HG02642 (cell line): Measurements from ENCODE around the gene RYR2.

Experiments used
- ATAC-seq: cut with Tn5 transposase; IDR thresholded peaks from one replicate; pipeline ENCODE4 v1.9.1; 2021; ENCODE audit warnings: mild to moderate bottlenecking; ENCODE audit not compliant: unreplicated experiment, poor library complexity

Gene RYR2

GRCh38 chr1:237749122-237749521 lies 707.1 kb downstream of the RYR2 start:
- no peak for ATAC-seq

DNA sequence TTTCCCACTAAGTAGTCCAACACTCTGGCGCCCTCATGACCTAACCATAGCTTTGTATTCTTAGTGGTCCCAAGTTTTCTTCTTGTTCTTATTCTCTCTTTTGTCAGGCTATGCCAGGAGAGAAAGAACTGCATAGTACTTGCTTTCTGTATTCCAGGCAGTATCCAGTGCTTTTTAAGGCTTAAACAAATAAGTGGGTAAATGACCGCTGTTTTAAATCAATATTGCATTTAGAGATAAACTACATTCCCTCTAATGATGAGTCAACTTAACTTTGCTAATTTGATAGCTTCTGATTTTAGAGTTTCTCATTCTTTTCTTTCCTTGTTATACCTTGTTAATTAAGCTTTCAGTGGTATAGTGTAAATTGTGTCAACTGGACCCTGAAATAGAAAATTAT lies 709.1 kb downstream of the RYR2 start:
- ATAC-seq = no peak

GRCh38 chr1:237754627-237755026 lies 712.6 kb downstream of the RYR2 start:
- no peak for ATAC-seq

DNA sequence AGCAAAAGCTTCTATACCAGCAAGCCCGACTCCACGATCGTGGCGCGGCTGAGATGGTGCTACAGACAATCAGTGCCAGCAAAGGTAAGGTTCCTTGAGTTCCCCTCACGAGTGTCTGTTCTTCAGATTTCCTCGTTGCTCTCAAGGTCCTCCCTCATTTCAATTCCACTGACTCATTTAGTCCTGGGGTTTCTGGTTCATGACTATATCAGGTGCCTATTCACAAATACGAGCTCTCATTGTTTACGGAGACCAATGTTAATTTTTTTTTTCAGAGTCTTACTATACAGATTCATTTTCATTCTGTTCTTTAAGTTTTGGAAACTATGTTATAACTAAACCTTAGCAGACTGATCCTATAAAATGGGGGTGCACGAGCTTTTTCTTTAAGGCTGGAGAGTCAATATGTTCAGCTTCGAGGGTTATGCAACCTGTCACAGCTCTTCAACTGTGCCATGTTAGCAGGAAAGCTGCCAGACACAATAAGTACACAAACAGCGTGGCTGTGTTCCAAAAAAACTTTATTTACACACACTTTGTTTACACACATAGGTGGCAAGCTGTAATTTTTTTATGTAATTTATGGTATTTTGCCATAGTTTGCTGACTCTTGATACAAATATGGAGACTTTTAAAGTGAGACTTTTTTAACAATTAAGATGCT lies 714.5 kb downstream of the RYR2 start:
- no peak for ATAC-seq

DNA sequence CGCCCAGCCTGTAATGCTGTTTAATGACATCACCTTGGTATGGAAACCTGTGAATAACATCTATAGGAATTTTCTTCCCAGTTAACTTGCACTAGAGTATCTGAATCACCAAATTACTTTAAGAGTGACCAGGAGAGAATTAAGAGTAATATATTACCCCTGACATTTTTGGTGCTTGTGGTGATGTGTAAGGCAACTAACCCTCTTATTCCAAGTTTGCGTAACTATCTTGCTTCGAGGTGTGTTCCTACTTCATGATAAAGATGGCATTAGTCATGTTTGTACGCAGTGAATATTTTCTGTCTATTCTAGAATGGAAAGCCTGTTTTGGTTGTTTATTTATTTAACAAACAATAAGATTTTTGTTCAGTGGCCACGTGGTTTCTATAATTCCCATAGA lies 717.4 kb downstream of the RYR2 start:
- ATAC-seq = no peak

DNA sequence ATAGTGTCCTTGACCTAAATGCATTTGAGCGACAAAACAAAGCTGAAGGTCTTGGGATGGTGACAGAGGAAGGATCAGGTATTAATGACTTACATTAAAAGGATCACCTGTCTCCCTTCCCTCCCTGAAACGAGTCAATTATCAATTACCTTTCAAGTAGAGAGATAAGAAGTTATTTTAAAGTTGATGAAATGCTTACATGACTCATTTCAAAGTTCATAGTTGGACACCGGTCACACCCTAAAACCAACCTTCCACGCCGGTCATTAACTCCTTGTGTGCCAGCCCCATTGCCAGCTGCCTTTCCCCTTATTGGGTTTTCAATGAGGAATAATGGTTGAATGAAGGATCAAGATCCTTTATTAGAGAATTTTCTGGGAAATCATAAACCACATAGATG lies 719.0 kb downstream of the RYR2 start:
- ATAC-seq = no peak

DNA sequence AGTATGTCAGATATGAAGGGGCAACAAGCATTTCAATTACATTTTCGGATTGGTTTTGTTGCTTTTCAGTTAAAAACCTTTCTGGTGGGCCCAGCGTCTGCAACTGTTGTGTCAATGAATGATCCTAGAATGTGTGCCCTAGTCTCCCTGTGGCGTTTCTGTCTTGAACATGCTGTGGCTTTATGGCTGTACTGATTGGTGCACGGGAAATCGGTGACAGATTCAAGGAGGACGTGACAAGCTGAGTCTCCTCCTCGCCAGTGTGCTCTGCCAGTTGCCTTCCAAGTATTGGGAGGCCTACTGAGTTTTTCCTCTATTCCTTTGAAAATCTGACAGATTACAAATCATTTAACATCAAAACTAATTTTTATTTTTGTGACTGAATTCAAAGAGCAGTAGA lies 721.2 kb downstream of the RYR2 start:
- no peak for ATAC-seq

- no peak for ATAC-seq
Measured at GRCh38 chr1:237763751-237764150, 721.8 kb downstream of the RYR2 start.

GRCh38 chr1:237769916-237770315 lies 727.9 kb downstream of the RYR2 start:
- no peak for ATAC-seq

- ATAC-seq = no peak
Measured at GRCh38 chr1:237772009-237772408, 730.0 kb downstream of the RYR2 start.

- ATAC-seq = no peak
Measured at GRCh38 chr1:237774246-237774645, 732.3 kb downstream of the RYR2 start.

DNA sequence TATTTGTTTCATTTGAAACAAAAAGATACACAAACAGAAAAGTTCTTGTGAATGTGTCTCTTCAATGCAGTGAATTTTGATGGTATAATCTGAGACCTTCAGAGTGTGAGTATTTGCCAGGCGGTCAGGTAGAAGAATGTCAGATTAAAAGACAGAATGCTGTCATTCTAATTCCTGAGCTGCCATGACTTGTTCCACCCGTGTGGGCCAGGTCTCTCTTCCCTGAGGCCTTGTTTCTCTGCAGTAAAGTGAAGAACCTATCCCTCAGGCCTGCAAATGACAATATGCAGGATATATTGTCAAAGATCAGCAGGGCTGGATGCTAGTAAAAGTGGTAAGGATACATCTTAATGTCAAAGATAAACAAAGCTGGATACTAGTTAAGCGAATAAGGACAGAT lies 737.4 kb downstream of the RYR2 start:
- no peak for ATAC-seq

GRCh38 chr1:237786066-237786719 lies 744.2 kb downstream of the RYR2 start:
- ATAC-seq = no peak

DNA sequence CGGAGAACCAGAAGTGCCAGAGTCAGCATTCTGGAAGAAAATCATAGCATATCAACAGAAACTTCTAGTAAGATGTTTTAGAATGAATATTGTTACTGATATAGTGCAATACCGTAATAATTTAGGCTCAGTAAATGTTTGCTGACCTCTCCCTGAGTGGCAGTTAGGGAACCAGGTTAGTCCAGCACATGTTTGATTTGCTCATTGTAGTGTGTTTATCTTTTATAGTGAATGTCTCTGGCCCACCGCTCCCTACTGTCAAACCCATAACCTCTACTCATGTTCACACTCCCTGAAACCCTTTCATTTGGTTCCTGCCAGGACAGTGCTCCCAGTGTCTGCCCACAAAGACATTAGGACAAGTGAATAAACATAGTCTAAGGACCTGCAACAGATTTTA lies 746.1 kb downstream of the RYR2 start:
- no peak for ATAC-seq

- ATAC-seq = no peak
Measured at GRCh38 chr1:237789619-237790018, 747.6 kb downstream of the RYR2 start.

- no peak for ATAC-seq
Measured at GRCh38 chr1:237791592-237791991, 749.6 kb downstream of the RYR2 start.

DNA sequence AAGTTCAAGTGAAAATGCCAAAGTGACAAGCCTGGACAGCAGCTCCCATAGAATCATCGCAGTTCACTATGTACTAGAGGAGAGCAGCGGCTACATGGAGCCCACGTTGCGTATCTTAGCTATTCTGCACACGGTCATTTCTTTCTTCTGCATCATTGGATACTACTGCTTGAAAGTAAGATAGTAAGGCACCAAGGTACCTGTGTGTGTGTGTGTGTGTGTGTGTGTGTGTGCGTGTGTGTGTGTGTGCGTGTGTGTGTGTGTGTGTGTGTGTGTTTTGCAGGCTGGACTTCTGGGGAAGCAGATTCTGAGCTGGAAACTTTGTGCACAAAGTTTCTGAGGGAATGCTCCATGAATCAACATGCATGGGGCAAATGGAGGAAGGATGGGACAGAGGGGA lies 750.2 kb downstream of the RYR2 start:
- ATAC-seq = no peak

GRCh38 chr1:237792726-237793125 lies 750.7 kb downstream of the RYR2 start:
- no peak for ATAC-seq

- no peak for ATAC-seq
Measured at GRCh38 chr1:237794071-237794470, 752.1 kb downstream of the RYR2 start.

DNA sequence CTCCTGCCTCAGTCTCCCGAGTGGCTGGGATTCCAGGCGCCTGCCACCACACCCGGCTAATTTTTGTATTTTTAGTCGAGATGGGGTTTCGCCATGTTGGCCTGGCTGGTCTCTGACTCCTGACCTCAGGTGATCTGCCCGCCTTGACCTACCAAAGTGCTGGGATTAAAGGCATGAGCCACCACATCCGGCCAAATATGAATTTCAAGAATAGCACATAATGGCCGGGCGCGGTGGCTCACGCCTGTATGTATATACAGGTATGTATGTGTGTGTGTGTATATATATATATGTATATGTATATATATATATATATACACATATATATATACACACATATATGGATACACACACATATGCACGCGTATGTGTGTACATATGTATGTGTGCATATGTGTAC lies 753.6 kb downstream of the RYR2 start:
- ATAC-seq = no peak

- ATAC-seq = peak; percentile 97
Measured at GRCh38 chr1:237799762-237800474, 757.9 kb downstream of the RYR2 start.

GRCh38 chr1:237804516-237804915 lies 762.5 kb downstream of the RYR2 start:
- ATAC-seq = no peak
